ENCODE measurements around the gene SARM1. TPM values are rescaled to one million over a fixed set of nuclear protein-coding genes. Genes with fewer than 3 reads are reported as not detected.

Gene SARM1
- polyA plus RNA-seq, 1 donor from 2014 or later, result 21.6 TPM

DNA sequence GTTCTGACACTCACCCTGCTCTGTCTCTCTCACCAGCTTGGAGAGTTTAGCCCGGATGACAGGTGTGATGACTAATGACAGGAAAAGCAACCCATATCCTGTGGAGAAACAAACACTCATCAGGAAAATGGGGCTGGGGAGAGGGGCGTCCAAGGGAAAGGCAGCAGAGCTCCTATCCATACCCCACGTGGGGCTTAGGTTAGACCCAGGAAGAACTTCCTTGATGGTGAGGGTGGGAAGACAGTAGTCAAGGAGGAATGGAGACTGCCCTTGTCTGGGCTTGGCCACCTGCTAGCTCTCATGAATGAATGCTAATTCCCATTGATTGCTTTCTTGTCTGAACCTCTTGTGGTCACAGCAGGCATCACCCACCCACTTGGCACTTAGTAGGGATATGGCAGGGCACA, 30.7 kb downstream of the SARM1 start:
- Histone ChIP-seq H3K79me2 (replicated peaks; ENCODE audit: insufficient read depth, low read length) (no peaks in the 10 kb centered on the region), H3K27ac (ENCODE audit: low read length) (no peak overlapping the region), H3K27me3 (ENCODE audit: insufficient read depth, low read depth, low read length) (no peaks in the 10 kb centered on the region), H3K4me3 (ENCODE audit: low read length) (no peak overlapping the region), H3K4me2 (ENCODE audit: low read length) (no peak overlapping the region), H3K9ac (ENCODE audit: low read length) (no peak overlapping the region), H3K9me2 (ENCODE audit: insufficient read depth, low read length) (no peaks in the 10 kb centered on the region), H3F3A (ENCODE audit: insufficient read depth, low read length, poor library complexity, severe bottlenecking) (peaks cover 4% of the 10 kb centered on the region), H4K20me1 (ENCODE audit: insufficient read depth) (no peaks in the 10 kb centered on the region), H2AFZ (ENCODE audit: low read depth, low read length) (no peak overlapping the region), H3K36me3 (ENCODE audit: insufficient read depth, low read length) (no peaks in the 10 kb centered on the region), H3K9me3 (ENCODE audit: low read length) (no peaks in the 10 kb centered on the region)
- TF ChIP-seq POLR2AphosphoS5 (IDR thresholded peaks at IDR 0.05) (no peak), TAF1 (IDR thresholded peaks at IDR 0.05; ENCODE audit: low read depth) (no peak), EZH2 (IDR thresholded peaks at IDR 0.05; ENCODE audit: borderline replicate concordance, insufficient read depth, low read length, poor library complexity, severe bottlenecking) (no peak), SMC3 (conservative IDR thresholded peaks at IDR 0.05; ENCODE audit: poor library complexity) (no peak), EP300 (conservative IDR thresholded peaks at IDR 0.05; ENCODE audit: poor library complexity, severe bottlenecking) (no peak), RAD21 (conservative IDR thresholded peaks at IDR 0.05) (no peak), MXI1 (conservative IDR thresholded peaks at IDR 0.05; ENCODE audit: poor library complexity, severe bottlenecking) (no peak)
- TF ChIP-seq, protein P1, sequence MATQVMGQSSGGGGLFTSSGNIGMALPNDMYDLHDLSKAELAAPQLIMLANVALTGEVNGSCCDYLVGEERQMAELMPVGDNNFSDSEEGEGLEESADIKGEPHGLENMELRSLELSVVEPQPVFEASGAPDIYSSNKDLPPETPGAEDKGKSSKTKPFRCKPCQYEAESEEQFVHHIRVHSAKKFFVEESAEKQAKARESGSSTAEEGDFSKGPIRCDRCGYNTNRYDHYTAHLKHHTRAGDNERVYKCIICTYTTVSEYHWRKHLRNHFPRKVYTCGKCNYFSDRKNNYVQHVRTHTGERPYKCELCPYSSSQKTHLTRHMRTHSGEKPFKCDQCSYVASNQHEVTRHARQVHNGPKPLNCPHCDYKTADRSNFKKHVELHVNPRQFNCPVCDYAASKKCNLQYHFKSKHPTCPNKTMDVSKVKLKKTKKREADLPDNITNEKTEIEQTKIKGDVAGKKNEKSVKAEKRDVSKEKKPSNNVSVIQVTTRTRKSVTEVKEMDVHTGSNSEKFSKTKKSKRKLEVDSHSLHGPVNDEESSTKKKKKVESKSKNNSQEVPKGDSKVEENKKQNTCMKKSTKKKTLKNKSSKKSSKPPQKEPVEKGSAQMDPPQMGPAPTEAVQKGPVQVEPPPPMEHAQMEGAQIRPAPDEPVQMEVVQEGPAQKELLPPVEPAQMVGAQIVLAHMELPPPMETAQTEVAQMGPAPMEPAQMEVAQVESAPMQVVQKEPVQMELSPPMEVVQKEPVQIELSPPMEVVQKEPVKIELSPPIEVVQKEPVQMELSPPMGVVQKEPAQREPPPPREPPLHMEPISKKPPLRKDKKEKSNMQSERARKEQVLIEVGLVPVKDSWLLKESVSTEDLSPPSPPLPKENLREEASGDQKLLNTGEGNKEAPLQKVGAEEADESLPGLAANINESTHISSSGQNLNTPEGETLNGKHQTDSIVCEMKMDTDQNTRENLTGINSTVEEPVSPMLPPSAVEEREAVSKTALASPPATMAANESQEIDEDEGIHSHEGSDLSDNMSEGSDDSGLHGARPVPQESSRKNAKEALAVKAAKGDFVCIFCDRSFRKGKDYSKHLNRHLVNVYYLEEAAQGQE (IDR thresholded peaks at IDR 0.05; ENCODE audit: borderline replicate concordance), result no peak
- TF ChIP-seq, protein P2, sequence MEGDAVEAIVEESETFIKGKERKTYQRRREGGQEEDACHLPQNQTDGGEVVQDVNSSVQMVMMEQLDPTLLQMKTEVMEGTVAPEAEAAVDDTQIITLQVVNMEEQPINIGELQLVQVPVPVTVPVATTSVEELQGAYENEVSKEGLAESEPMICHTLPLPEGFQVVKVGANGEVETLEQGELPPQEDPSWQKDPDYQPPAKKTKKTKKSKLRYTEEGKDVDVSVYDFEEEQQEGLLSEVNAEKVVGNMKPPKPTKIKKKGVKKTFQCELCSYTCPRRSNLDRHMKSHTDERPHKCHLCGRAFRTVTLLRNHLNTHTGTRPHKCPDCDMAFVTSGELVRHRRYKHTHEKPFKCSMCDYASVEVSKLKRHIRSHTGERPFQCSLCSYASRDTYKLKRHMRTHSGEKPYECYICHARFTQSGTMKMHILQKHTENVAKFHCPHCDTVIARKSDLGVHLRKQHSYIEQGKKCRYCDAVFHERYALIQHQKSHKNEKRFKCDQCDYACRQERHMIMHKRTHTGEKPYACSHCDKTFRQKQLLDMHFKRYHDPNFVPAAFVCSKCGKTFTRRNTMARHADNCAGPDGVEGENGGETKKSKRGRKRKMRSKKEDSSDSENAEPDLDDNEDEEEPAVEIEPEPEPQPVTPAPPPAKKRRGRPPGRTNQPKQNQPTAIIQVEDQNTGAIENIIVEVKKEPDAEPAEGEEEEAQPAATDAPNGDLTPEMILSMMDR (IDR thresholded peaks at IDR 0.05; ENCODE audit: poor library complexity, severe bottlenecking), result no peak

DNA sequence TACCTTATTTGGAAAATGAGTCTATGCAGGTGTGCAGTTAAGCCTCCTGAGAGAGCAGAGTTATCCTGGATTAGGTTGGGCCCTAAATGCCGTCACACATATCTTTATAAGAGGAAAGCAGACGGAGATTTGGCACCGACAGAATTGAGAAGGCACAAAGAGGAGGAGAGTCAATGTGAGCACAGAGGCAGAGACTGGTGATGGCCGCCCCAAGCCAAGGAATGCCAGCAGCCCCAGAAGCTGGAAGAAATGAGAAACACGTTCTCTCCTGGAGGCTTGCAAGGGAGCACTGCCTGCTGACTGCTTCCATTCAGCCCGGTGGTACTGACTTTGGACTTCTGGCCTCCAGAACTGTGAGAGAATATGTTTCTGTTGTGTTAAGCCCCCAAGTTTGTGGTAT, 31.4 kb downstream of the SARM1 start:
- H3K4me3 ChIP-seq (ENCODE audit: low read length), result no peak overlapping the region
- H3F3A ChIP-seq (ENCODE audit: insufficient read depth, low read length, poor library complexity, severe bottlenecking), result peaks cover 4% of the 10 kb centered on the region
- H2AFZ ChIP-seq (ENCODE audit: low read depth, low read length), result no peak overlapping the region
- H3K79me2 ChIP-seq (replicated peaks; ENCODE audit: insufficient read depth, low read length), result no peaks in the 10 kb centered on the region
- H3K27me3 ChIP-seq (ENCODE audit: insufficient read depth, low read depth, low read length), result no peaks in the 10 kb centered on the region
- no peaks in the 10 kb centered on the region for H3K36me3 ChIP-seq (ENCODE audit: insufficient read depth, low read length)
- TF ChIP-seq TAF1 (IDR thresholded peaks at IDR 0.05; ENCODE audit: low read depth), result no peak
- TF ChIP-seq, protein P1 (IDR thresholded peaks at IDR 0.05; ENCODE audit: borderline replicate concordance), result no peak
- TF ChIP-seq RAD21 (conservative IDR thresholded peaks at IDR 0.05), result no peak
- no peak for TF ChIP-seq POLR2AphosphoS5 (IDR thresholded peaks at IDR 0.05)
- TF ChIP-seq MXI1 (conservative IDR thresholded peaks at IDR 0.05; ENCODE audit: poor library complexity, severe bottlenecking), result no peak
- no peak for TF ChIP-seq EP300 (conservative IDR thresholded peaks at IDR 0.05; ENCODE audit: poor library complexity, severe bottlenecking)
- TF ChIP-seq, protein P2 (IDR thresholded peaks at IDR 0.05; ENCODE audit: poor library complexity, severe bottlenecking), result no peak
- no peak for TF ChIP-seq EZH2 (IDR thresholded peaks at IDR 0.05; ENCODE audit: borderline replicate concordance, insufficient read depth, low read length, poor library complexity, severe bottlenecking)
- no peak for TF ChIP-seq SMC3 (conservative IDR thresholded peaks at IDR 0.05; ENCODE audit: poor library complexity)
- no peaks in the 10 kb centered on the region for H3K9me3 ChIP-seq (ENCODE audit: low read length)
- no peak overlapping the region for H3K4me2 ChIP-seq (ENCODE audit: low read length)
- H4K20me1 ChIP-seq (ENCODE audit: insufficient read depth), result no peaks in the 10 kb centered on the region
- H3K9ac ChIP-seq (ENCODE audit: low read length), result no peak overlapping the region
- H3K27ac ChIP-seq (ENCODE audit: low read length), result no peak overlapping the region
- no peaks in the 10 kb centered on the region for H3K9me2 ChIP-seq (ENCODE audit: insufficient read depth, low read length)
